Activated naive CD4-positive, alpha-beta T cell (primary cell): ENCODE results near the gene DNAJC9.
"Not testable (repeated sequence)": the region's sequence is repeated elsewhere in the genome, so short reads cannot be mapped to it uniquely, and the experiment has no call there.

Experiments
- DNase-seq, 4 experiments: peaks; one replicate each; lab custom pipeline; 2025; lab: John Stamatoyannopoulos, UW

DNAJC9 gene

DNA sequence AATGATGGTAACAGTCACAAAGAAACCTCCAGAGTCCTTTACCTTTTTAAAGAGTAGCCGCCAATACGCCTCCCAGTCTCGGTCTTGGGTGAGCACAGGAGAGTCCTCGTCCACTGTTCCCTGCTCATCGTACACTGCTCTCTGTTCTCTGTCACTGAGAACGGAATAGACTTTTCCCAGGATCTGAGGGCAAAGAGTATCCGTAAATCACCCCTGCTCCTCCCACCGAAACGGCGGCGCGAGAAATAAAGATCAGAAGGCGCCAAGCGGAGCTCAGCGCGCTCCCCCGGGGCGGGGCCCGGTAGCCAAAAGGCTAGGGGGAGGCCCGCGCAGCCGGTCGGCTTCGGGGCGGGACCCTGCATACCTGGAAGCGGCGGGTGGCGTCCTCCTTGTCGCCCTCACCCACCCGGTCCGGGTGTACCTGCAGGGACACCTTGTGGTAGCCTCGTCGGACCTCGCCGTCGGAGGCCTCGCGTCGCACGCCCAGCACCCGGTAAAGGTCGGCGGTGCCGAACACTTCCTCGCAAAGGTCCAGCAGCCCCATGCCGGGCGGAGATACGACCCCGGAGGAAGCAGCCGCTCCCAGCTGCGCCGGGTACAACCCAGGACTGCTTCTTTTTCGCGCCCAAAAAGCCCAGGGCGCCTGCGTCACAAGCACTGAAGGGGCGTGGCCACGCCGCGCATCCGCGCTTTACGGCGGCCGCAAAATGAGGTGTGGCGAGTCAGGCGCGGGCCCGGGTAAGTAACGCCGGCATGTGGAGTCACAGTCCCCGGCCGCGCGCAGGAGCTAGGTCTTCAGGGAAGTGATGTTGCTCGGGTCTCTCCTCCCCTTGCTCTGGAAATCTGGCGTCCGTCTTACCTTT, at the start of gene DNAJC9:
Gene DNAJC9 (minus strand): TSS at position 610 of the 863 bp plus-strand sequence. CDS start 66 bp downstream, at position 544.
- peak; percentile 91 to 98 (median 94) for DNase-seq

GRCh38 chr10:73293461-73293860, 46.4 kb upstream of the DNAJC9 start:
- DNase-seq: no peak

GRCh38 chr10:73289958-73290357, 42.9 kb upstream of the DNAJC9 start:
- no peak for DNase-seq

- DNase-seq: no peak
Measured at GRCh38 chr10:73287441-73287840, 40.4 kb upstream of the DNAJC9 start.

DNA sequence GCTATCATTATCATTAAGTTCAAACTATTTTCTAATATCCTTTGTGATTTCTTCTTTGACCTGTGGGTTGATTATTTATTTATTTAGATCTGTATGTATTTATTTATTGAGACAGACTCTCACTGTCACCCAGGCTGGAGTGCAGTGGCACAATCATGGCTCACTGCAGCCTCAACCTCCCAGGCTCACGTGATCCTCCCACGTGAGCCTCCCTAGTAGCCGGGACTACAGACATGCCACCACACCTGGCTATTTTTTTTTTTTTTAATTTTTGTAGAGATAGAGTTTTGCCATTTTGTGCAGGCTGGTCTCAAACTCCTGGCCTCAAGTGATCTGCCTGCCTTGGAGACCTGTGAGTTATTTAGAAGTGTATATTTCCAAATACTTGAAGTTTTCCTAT, 34.0 kb upstream of the DNAJC9 start:
- no peak for DNase-seq

- DNase-seq: no peak
Measured at GRCh38 chr10:73264423-73264822, 17.4 kb upstream of the DNAJC9 start.

GRCh38 chr10:73263693-73264347, 16.8 kb upstream of the DNAJC9 start:
- DNase-seq: no peak

GRCh38 chr10:73262880-73263555, 16.0 kb upstream of the DNAJC9 start:
- no peak for DNase-seq

DNA sequence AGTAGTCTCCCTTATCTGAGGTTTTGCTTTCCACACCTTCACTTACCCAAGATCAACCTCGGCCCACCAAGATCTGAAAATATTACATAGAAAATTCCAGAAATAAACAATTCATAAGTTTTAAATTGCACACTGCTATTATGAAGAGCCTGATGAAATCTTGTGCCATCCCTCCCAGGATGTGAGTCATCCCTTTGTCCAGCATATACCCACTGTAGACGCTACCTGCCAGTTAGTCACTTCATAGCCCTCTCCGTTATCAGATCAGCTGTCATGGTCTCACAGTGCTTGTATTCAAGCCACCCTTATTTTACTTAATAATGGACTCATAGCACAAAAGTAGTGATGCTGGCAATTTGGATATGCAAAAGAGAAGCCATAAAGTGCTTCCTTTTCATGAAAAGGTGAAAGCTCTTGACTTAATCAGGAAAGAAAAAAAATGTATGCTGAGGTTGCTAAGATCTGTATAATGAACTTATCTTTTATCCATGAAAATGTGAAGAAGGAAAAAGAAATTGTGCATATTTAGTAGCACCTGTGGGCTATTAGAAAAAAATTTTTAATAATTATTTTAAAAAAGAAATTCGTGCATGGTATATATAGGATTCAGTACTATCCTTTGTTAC, 15.2 kb upstream of the DNAJC9 start:
- DNase-seq: no peak

GRCh38 chr10:73261362-73261995, 14.4 kb upstream of the DNAJC9 start:
- no peak for DNase-seq

DNA sequence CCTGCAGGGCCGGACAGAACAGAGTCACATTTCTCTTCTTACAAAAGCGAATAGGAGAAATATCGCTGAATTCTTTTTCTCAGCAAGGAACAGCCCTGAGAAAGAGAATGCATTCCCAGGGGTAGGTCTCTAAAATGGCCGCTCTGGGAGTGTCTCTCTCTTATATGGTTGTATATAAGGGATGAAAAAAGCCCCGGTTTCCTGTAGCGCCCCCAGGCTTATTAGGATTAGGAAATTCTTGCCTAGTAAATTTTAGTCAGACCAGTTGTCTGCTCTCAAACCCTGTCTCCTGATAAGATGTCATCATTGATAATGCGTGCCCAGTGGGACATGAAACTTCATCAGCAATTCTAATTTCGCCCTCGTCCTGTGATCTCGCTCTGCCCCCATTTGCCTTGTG, 11.6 kb upstream of the DNAJC9 start:
- DNase-seq: not testable (repeated sequence)

DNA sequence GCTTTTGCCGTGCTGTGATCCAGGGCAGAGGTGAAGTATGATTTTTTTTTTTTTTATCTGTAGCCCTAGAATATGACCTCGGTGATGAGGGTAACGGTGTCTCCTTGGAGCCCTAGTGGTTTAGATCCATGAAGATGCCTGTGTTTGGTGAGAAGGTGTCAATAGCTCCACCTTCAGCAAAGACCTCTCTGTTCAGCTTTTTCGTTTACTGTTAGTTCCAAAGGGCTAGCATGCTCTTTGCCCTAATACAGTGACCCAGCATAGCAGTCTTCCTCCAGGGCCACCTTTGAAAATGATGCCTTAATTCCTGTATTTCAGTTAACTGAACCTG, 6.1 kb upstream of the DNAJC9 start:
- DNase-seq: no peak

GRCh38 chr10:73252445-73253224, 5.6 kb upstream of the DNAJC9 start, which contains the start of gene MRPS16:
Gene MRPS16 (minus strand): TSS chr10:73252644. CDS start chr10:73252482, 162 bp downstream.
- DNase-seq: peak; percentile 63 to 89 (median 78)

DNA sequence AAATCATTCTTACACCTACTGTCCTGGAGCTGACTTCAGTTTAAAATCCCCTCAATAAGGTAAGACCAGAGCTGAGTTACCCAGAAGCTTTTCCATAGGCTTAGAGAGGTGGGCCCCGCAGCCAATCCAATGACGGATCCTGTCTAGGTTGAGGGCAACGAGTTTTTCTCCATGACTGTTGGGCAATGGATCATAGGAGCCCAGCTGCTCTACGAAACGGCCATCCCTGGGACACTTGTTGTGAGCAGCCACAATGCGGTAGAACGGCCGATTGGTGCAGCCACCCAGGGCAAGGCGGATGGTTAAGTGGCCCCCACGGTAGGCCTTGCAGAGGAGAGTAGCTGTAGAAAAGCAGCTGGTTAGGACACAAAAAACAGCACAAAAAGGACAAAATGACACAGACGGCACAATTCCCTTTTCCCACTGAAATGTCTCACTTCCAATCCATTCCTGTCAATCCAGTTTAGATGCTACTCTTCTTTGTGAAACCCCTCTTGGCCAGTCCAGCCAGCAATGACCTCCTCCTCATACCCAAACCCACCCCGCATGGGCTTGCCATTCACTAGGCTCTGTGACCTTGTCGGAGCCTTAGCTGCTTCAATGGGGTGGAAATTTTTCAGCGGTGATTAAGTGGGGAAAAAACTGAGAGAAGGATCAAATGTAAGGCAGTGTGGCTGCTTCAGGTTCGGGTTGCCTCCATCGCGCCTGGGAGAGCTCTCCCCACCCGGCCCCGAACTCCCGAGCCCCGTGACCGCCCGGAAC, 4.8 kb upstream of the DNAJC9 start:
- DNase-seq: no peak

DNA sequence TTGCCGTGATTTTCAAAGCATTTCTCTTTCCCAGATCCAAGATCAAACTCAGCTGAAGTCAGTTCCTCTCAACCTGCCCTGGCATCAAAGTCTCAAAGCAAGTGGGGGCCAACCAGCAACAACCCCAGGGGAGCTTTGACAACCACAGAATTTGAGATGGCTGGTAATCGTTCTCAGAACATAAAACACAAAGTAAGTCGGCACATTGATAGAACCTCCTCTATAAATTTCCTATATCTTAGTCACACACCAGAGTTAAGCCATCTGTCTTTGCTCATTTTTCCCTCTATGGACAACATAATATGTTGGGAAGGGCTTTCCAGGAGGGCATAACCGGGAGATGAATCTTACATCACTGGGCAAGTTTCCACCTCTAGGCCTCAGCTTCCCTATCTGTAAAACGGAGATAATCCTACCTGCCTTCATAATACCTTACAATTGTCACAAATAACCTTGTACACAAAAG, 1.2 kb upstream of the DNAJC9 start:
- DNase-seq: no peak

DNA sequence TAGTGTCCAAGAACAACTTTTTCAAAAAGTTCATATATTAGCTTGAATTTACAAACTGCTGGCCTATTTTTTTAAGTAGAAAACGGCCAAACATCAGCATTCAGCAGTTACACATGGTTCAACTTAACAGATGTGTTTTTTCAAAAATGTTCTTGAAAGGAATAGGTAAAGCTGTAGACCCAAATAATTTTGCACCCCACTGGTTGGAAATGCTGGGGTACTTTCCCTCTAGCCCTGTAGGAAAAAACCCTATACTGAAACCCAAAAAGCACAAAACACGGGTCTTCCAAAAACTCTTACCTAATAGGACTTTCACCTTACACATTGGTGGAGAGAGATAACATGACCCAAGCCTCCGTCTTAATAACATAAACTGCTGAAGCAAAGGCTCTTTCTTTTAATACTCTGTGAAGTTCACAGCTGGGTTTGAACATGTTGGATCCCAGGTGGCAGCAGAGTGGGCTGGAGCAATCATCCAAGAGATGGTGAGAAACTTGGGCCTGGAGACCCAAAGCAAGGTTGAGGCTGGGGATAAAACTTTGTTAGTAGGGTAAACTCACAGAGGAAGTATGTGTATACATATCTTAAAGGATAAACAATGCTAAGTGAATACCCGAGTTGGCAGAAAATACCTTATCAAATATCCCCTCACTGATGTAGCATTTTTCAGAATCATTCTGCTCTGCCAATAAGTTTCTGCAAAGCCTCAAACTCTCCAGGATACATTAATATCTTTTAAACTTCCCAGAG, 629 bp upstream of the DNAJC9 start:
- DNase-seq: no peak

DNA sequence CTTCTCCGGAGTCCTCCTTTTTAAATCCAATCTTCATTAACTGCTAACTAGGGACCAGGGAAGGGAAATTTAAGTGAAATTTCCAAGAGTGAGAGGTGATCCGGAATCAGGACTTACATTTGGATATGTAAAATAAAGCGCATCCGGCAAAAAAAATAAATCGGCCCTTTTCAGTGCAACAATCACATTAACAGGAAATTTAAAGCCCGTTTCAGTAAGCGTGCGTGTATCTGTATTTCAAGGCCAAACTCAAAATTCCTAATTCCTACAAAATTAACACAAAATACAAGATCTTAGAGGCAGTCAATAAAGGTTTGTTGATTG, 771 bp downstream of the DNAJC9 start:
- DNase-seq: no peak

DNA sequence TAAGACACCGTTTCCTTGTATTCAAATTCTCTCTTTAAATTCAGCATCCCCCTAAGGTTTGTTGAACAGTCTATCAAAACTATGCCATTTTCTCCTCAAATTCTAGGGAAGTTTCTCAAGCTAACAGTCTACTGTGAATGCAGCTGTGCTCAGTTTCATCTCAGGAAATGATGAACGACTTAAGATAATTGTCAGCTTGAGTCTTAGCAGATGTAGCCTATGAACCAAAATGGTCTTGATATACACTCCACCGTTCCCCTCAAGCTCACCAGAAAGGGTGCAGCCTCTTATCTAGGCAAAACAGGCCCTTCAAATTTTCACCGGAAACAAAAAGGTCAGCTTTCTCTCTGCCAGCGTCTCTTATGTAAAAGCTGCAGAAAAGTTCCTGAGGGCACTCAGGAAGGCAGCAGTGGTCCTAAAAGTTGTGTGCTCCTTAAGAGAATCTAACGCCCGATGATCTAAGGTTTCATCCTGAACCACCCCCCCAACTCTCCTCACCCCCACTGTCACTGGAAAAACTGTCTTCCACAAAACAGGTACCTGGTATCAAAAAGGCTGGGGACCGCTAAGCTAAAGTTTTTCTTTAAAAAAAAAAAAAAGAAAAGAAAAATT, 2.1 kb downstream of the DNAJC9 start:
- no peak for DNase-seq

GRCh38 chr10:73239908-73240307, 7.1 kb downstream of the DNAJC9 start:
- no peak for DNase-seq
